Left hindlimb (tissue), 1 donor: Measurements from ENCODE around the gene ZNF506.
A peak's percentile ranks its signal among the peaks of the same experiment; 100 is the strongest.
"Not testable (repeated sequence)": the region's sequence is repeated elsewhere in the genome, so short reads cannot be mapped to it uniquely, and the experiment has no call there.

ENCODE experiments used
- DNase-seq: peaks from one replicate; pipeline ENCODE4 v3.0.0-alpha.2; 2018

The ZNF506 gene

GRCh38 chr19:19777692-19778091 lies 43.9 kb downstream of the ZNF506 start:
- DNase-seq: no peak

GRCh38 chr19:19776206-19777008 lies 45.1 kb downstream of the ZNF506 start:
- DNase-seq: peak; percentile 98

GRCh38 chr19:19775891-19776205 lies 45.7 kb downstream of the ZNF506 start:
- DNase-seq: no peak

- no peak for DNase-seq
These were observed 47.1 kb downstream of the ZNF506 start for GRCh38 chr19:19774354-19775033.

- not testable (repeated sequence) for DNase-seq
These were observed 49.6 kb downstream of the ZNF506 start for GRCh38 chr19:19771963-19772362.

- not testable (repeated sequence) for DNase-seq
These were observed 51.6 kb downstream of the ZNF506 start for GRCh38 chr19:19769971-19770370.

- DNase-seq: no peak
These were observed 63.4 kb downstream of the ZNF506 start for GRCh38 chr19:19758164-19758563.

- no peak for DNase-seq
These were observed 68.7 kb downstream of the ZNF506 start for GRCh38 chr19:19752760-19753403.

GRCh38 chr19:19751846-19752245 lies 69.7 kb downstream of the ZNF506 start:
- DNase-seq: no peak

- no peak for DNase-seq
These were observed 70.4 kb downstream of the ZNF506 start for GRCh38 chr19:19750842-19751790.

- no peak for DNase-seq
These were observed 71.4 kb downstream of the ZNF506 start for GRCh38 chr19:19749908-19750841.

GRCh38 chr19:19749117-19749907 lies 72.2 kb downstream of the ZNF506 start:
- no peak for DNase-seq

GRCh38 chr19:19748249-19748938 lies 73.2 kb downstream of the ZNF506 start:
- no peak for DNase-seq

GRCh38 chr19:19747357-19748220 lies 74.0 kb downstream of the ZNF506 start:
- DNase-seq: no peak

GRCh38 chr19:19746286-19747213 lies 75.0 kb downstream of the ZNF506 start:
- no peak for DNase-seq

GRCh38 chr19:19745496-19746285 lies 75.9 kb downstream of the ZNF506 start:
- DNase-seq: no peak

- DNase-seq: no peak
These were observed 76.9 kb downstream of the ZNF506 start for GRCh38 chr19:19744641-19745040.
